K562 (cell line): Measurements from ENCODE around the gene DOK1. TPM values are rescaled to one million over a fixed set of nuclear protein-coding genes. Genes with fewer than 3 reads are reported as not detected.

Source experiments
- ATAC-seq: fragments of 200-7000 bp; cut with Tn5 transposase; 3 replicates; pipeline ENCODE4 v1.9.1; 2020; ENCODE audit warnings: moderate library complexity
- BruUV-seq: library from RNA; stranded (reverse); fragments of 400-500 nt; replicated peaks from 2 replicates; lab custom pipeline; 2021; lab: Mats Ljungman, UMichigan
- CTCF ChIA-PET: fragments of 300-600 bp; formaldehyde crosslinking; extraction: SDS; loops from one replicate; lab custom pipeline; 2021; ENCODE audit warnings: low intra/inter-chr PET ratio; lab: Yijun Ruan, JAX
- POLR2A ChIA-PET: fragments of 300-600, 350-650 bp; sonication (Branson Sonifier 250); formaldehyde crosslinking; extraction: SDS; loops from one replicate; lab custom pipeline; 2021; ENCODE audit warnings: antibody characterized with exemption, inconsistent platforms; lab: Yijun Ruan, JAX
- DNase-seq, 4 experiments: peaks; one replicate each; pipeline versions ENCODE4 v3.0.0 to v3.0.0-alpha.2; 2011 to 2018; ENCODE audit warnings: low spot score in 3 of 4, mixed read lengths in 3 of 4; ENCODE audit errors: extremely low read depth in 1 of 4
- FAIRE-seq: peaks from 2 replicates; lab custom pipeline; 2011; peaks lifted over from hg19 to GRCh38; lab: Jason Lieb, UNC
- H2AFZ ChIP-seq: 2 replicates; pipeline ENCODE4 v1.6.0; 2011; ENCODE audit warnings: low read depth, low read length, control low read depth, inconsistent platforms
- H3K27ac ChIP-seq: fragments of 200-600 bp; 3 replicates; pipeline ENCODE4 v1.8.0; 2011; ENCODE audit warnings: low read depth, mild to moderate bottlenecking, control low read depth, inconsistent platforms, low read length, moderate library complexity, mixed read lengths; ENCODE audit errors: extremely low read depth
- H3K27me3 ChIP-seq, 2 experiments: fragments of 300-600 bp in 1 of 2; 2 replicates in 1 of 2; 3 replicates in 1 of 2; pipeline versions ENCODE4 v1.6.0 to v1.8.0; 2011; ENCODE audit warnings: inconsistent platforms in 2 of 2, low read length in 2 of 2, mild to moderate bottlenecking in 1 of 2, mixed read lengths in 1 of 2, moderate library complexity in 1 of 2; ENCODE audit not compliant: control insufficient read depth in 2 of 2, insufficient read depth in 2 of 2
- H3K36me3 ChIP-seq: fragments of 300-600 bp; 3 replicates; pipeline ENCODE4 v1.8.0; 2011; ENCODE audit warnings: mild to moderate bottlenecking, low read length, inconsistent platforms; ENCODE audit not compliant: control insufficient read depth, insufficient read depth
- H3K4me1 ChIP-seq, 2 experiments: fragments of 200-600 bp in 1 of 2; replicated peaks in 1 of 2; 2 replicates in 1 of 2; 3 replicates in 1 of 2; pipeline versions ENCODE4 v1.5.1 to v1.8.0; 2011; ENCODE audit warnings: inconsistent platforms in 2 of 2, low read length in 2 of 2, mild to moderate bottlenecking in 1 of 2, mixed read lengths in 1 of 2, moderate library complexity in 1 of 2; ENCODE audit not compliant: control insufficient read depth in 2 of 2, insufficient read depth in 2 of 2
- H3K4me2 ChIP-seq: 2 replicates; pipeline ENCODE4 v1.6.1; 2011; ENCODE audit warnings: low read length, control low read depth, inconsistent platforms, mixed read lengths; ENCODE audit not compliant: insufficient read depth
- H3K4me3 ChIP-seq: fragments of 200-600 bp; sonication (generic), shearing (Covaris generic); 2 replicates; pipeline ENCODE4 v1.5.1; 2016; ENCODE audit warnings: control low read depth, inconsistent platforms
- H3K79me2 ChIP-seq: fragments of 200-600 bp; 3 replicates; pipeline ENCODE4 v1.8.0; 2011; ENCODE audit warnings: low read length, inconsistent platforms; ENCODE audit not compliant: control insufficient read depth, insufficient read depth
- H3K9ac ChIP-seq, 2 experiments: 2 replicates each; pipeline versions ENCODE4 v1.6.0 to v1.6.1; 2011; ENCODE audit warnings: low read depth in 2 of 2, low read length in 2 of 2, control low read depth in 1 of 2, inconsistent platforms in 1 of 2, mild to moderate bottlenecking in 1 of 2, mixed read lengths in 1 of 2; ENCODE audit not compliant: insufficient read depth in 1 of 2
- H3K9me1 ChIP-seq: one replicate; pipeline ENCODE4 v1.6.0; 2011; ENCODE audit warnings: inconsistent platforms, mild to moderate bottlenecking, low read length, moderate library complexity; ENCODE audit not compliant: control insufficient read depth, insufficient read depth
- H3K9me3 ChIP-seq: replicated peaks from 2 replicates; pipeline ENCODE4 v1.5.1; 2011; ENCODE audit warnings: low read depth, low read length, inconsistent platforms; ENCODE audit not compliant: control insufficient read depth, insufficient read depth
- H4K20me1 ChIP-seq: replicated peaks from 2 replicates; pipeline ENCODE4 v1.6.1; 2011; ENCODE audit warnings: low read length, inconsistent platforms, mixed read lengths; ENCODE audit not compliant: control insufficient read depth, insufficient read depth
- ARID2 ChIP-seq: fragments of 450-650 bp; IDR thresholded peaks from 2 replicates; pipeline ENCODE4 v1.6.1; 2017; ENCODE audit warnings: antibody characterized with exemption, mild to moderate bottlenecking
- E2F3 ChIP-seq: fragments of 250-450 bp; sonication (Bioruptor Pico); IDR thresholded peaks from 2 replicates; pipeline ENCODE4 v1.4.0; 2020; ENCODE audit warnings: mild to moderate bottlenecking
- ETS1 ChIP-seq: conservative IDR thresholded peaks from 2 replicates; pipeline ENCODE4 v1.6.1; 2011; ENCODE audit warnings: low read depth, mild to moderate bottlenecking, low read length; ENCODE audit not compliant: control insufficient read depth
- HDAC8 ChIP-seq: fragments of 450-650 bp; IDR thresholded peaks from 2 replicates; pipeline ENCODE4 v1.6.1; 2016; ENCODE audit warnings: mild to moderate bottlenecking, missing genetic modification characterization, moderate library complexity, missing compliant biosample characterization
- ILK ChIP-seq: fragments of 450-650 bp; IDR thresholded peaks from 2 replicates; pipeline ENCODE4 v1.6.1; 2016; ENCODE audit warnings: missing genetic modification characterization, low read depth, mild to moderate bottlenecking, missing compliant biosample characterization, moderate library complexity, borderline replicate concordance
- KDM1A ChIP-seq, 2 experiments: fragments of 450-650 bp; IDR thresholded peaks; 2 replicates each; pipeline ENCODE4 v1.6.1; 2016; ENCODE audit warnings: mild to moderate bottlenecking in 2 of 2
- NFE2 ChIP-seq: IDR thresholded peaks from 2 replicates; pipeline ENCODE4 v1.6.1; 2014; ENCODE audit warnings: antibody characterized with exemption, low read depth
- SP1 ChIP-seq: sonication (generic); formaldehyde crosslinking; IDR thresholded peaks from 2 replicates; pipeline ENCODE4 v1.8.1; 2022; ENCODE audit warnings: mild to moderate bottlenecking, missing genetic modification reagents
- STAT6 ChIP-seq: sonication (generic); formaldehyde crosslinking; IDR thresholded peaks from 2 replicates; pipeline ENCODE4 v1.8.1; 2023; ENCODE audit warnings: mild to moderate bottlenecking, missing genetic modification reagents
- ZBTB33 ChIP-seq: sonication (generic); formaldehyde crosslinking; IDR thresholded peaks from 2 replicates; pipeline ENCODE4 v1.8.1; 2023; ENCODE audit warnings: mild to moderate bottlenecking, missing genetic modification reagents
- WGBS: fragments of 100-300 bp; shearing (Covaris generic); methylation state at CpG from one replicate; pipeline ENCODE4 v1.1.6; 2016; ENCODE audit warnings: low coverage, mixed read lengths; ENCODE audit not compliant: insufficient coverage; ENCODE audit errors: missing lambda C conversion rate; 5-methylcytosine and 5-hydroxymethylcytosine counted together
- in situ Hi-C: fragments of 300-500 bp; cut with MboI; formaldehyde crosslinking; loops from 4 replicates; pipeline ENCODE4 v1.15.0; 2018; ENCODE audit warnings: inconsistent platforms, mixed read lengths
- intact Hi-C: fragments of 100-400 bp; cut with micrococcal nuclease; formaldehyde crosslinking; loops from 2 replicates; pipeline ENCODE4 v1.14.2; 2022
- polyA plus RNA-seq, 8 experiments: library from polyadenylated mRNA; depleted of rRNA in 4 of 8; stranded (reverse) in 5 of 8; unstranded in 3 of 8; fragments of >200 nt; fragmentation: Nextera tagmentation in 2 of 8; fragmentation: Illumina TruSeq in 1 of 8; extraction: Ambion mirVana in 2 of 8; extraction: Trizol in 1 of 8; gene quantifications; 2 replicates each; pipeline versions ENCODE4 v1.2.1 to v1.2.3, GENCODE V29; 2011 to 2014; ENCODE audit warnings: inconsistent platforms in 1 of 8, missing spikeins in 1 of 8
- total RNA-seq, 7 experiments: library from RNA; depleted of rRNA in 6 of 7; stranded (reverse); fragments of >200 nt in 6 of 7; fragmentation: Illumina TruSeq in 2 of 7; extraction: Trizol in 2 of 7; gene quantifications; 2 replicates each; pipeline versions ENCODE4 v1.2.1 to v1.2.3, GENCODE V29; 2011 to 2021; ENCODE audit warnings: low replicate concordance in 1 of 7

Gene DOK1
- total and polyA plus RNA-seq, 9 of the 15 experiments (the other 6 are each of a cell fraction or from before 2014, with no cell fraction given): 0.59 to 36.4 (median 16.1) TPM

DNA sequence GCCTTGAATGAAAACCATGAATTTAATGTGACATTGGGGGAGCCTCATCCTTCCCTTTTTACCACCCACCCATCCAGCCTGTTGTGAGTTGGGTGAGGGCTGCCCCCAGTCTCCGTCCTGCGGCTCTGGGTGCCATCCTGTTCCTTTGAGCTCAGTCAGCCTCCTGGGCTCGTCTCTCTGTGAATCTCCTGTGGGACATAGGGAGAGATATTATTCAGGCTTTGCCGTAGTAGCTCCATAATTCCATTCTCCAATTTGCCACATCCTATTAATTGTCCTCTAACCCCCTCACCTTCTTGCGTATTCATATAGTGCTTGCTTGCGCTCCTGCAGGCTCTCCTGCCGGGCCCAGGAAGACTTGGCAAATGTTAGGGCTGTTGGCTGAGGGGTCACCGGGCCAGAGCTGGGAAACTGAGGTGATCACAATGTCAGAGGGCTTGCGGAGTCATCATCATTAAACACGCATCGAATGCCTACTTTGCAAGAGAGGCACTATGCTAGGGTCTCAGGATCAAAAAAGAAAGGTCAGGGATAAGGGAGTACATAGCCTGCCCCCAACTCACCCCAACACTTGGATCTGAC lies 27.8 kb upstream of the DOK1 start (continued):
- TF ChIP-seq ZBTB33 (CRISPR knock-in tag) (no peak), HDAC8 (tag) (no peak), ETS1 (0 out of 2 replicates have a peak, but pooled peaks have one; percentile 3), ARID2 (no peak), ILK (tag) (no peak), SP1 (no peak)

- Histone ChIP-seq H3K9ac (peak overlapping the region; percentile 5 to 97; a peak in 3 of 4 replicates), H2AFZ (no peak overlapping the region), H3K4me2 (peak overlapping the region; percentile 96), H4K20me1 (peaks cover 5% of the 10 kb centered on the region; the same call in 1 of the 2 replicates), H3K27me3 (no peaks in the 10 kb centered on the region), H3K4me3 (peak overlapping the region; percentile 96), H3K9me3 (no peaks in the 10 kb centered on the region), H3K4me1 (peaks cover 28 to 33% of the 10 kb centered on the region in 2 experiments), H3K9me1 (peaks cover 3% of the 10 kb centered on the region), H3K27ac (no peak overlapping the region; the same call in 2 of the 3 replicates), H3K79me2 (peaks cover 52% of the 10 kb centered on the region), H3K36me3 (peaks cover 55% of the 10 kb centered on the region)
- in situ Hi-C loops: no loop called here
- POLR2A ChIA-PET: interaction anchor here (1.1 to 1.6 kb wide), 3 partner anchors 10 to 60 kb away, joined by 3 to 5 read pairs (median 5); no protein-coding TSS in a partner anchor
- BruUV-seq: TSS peak; percentile 63
- DNase-seq (no peak), FAIRE-seq (no peak), ATAC-seq (no peak)
- intact Hi-C loops: loop anchor here (2.0 kb wide), 1 partner anchor 45 kb away; the partner anchor contains the start of genes CCDC142 and TTC31
- CTCF ChIA-PET: no interaction called here
- 91% methylated on average over 6 of the region's 9 CpGs for WGBS
- TF ChIP-seq KDM1A (IDR thresholded peaks at IDR 0.05) (no peak), STAT6 (no peak), E2F3 (no peak), NFE2 (no peak)
Observed at GRCh38 chr2:74527741-74528140, 26.8 kb upstream of the DOK1 start.
